ENCODE measurements around the gene SHH. TPM values are rescaled to one million over a fixed set of nuclear protein-coding genes. Genes with fewer than 3 reads are reported as not detected.
A peak's percentile ranks its signal among the peaks of the same experiment; 100 is the strongest.

SHH gene
- total RNA-seq, 1 donor from 2014 or later = 0.07 TPM

DNA sequence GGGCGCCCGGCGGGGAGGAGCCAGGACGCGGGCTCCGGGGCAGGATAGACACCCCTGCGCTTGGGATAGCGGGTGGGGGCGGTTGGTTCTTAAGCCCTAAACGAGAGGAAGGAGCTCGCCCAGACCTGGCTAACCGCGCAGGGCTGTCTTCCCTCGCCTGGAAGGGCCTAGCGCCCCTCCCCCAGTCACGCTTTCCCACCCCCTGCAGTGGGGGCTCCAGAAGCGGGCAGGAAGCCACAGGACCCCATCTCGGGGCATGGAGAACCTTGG lies 6.5 kb downstream of the SHH start:
- no peaks in the 10 kb centered on the region for H3K9me3 Mint-ChIP-seq
- intact Hi-C loops (cut with micrococcal nuclease) = loop anchor here (2.0 kb wide), 5 partner anchors 295 to 1203 kb away; partner anchors contain the start of gene RNF32
- no peak for DNase-seq (ENCODE audit: low spot score)
- H3K36me3 Mint-ChIP-seq (ENCODE audit: low read depth) = no peaks in the 10 kb centered on the region
- H3K4me1 Mint-ChIP-seq (ENCODE audit: low read depth) = peaks cover 17% of the 10 kb centered on the region
- no peak overlapping the region for H3K4me3 Mint-ChIP-seq (ENCODE audit: low read depth)
- H3K27me3 Mint-ChIP-seq (ENCODE audit: low read depth) = peaks cover 60% of the 10 kb centered on the region
- no peak overlapping the region for H3K27ac Mint-ChIP-seq

DNA sequence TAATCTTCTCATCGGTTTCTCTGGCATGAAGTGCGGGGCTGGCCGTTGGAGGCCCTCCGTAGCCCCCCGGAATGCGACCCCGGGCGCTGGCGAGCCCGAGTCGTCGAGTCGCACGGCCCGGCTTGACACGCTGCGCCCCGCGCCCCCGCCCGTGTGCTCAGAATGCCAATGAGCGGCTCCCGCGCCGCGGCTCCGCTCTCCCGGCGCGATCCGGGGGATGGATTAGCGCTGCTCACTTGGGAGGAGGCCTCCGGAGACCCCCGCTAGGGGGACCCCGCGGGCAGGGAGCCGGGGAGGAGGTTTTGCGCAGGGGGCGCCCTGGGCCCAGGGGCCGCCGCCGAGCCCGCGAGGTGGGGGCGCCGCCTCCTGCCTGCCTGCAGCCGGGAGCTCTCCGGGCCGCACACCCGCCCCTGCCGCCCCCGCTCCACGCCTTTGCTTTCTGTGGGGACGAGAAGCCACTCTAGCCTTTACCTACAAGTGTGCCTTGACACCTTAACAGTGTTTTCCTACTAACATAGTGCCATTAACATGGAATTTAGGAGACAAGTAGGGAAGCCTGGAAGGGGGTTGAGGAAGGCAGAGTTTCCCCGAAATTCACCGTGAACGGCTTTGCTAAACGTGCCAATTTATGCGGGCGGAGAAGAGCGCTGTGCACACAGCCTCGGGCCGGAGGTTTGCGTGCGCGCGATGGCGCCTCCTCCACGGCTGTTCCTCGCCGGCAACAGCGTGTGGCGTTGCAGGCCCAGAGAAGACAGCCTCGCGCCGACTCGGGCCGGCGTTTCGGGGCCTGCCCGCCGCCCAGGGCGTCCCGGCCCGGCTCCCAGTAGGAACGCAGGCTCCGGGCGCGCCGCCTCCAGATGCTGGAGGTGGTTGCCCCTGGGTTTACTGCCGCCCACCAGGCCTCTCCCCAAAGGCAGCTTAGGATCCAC lies 7.1 kb downstream of the SHH start:
- Mint-ChIP-seq H3K4me1 (ENCODE audit: low read depth) (peaks cover 17% of the 10 kb centered on the region), H3K4me3 (ENCODE audit: low read depth) (peak overlapping the region; percentile 42), H3K9me3 (no peaks in the 10 kb centered on the region), H3K36me3 (ENCODE audit: low read depth) (no peaks in the 10 kb centered on the region), H3K27me3 (ENCODE audit: low read depth) (peaks cover 59% of the 10 kb centered on the region), H3K27ac (no peak overlapping the region)
- intact Hi-C loops (cut with micrococcal nuclease) = loop anchor here (2.0 kb wide), 5 partner anchors 294 to 1204 kb away; partner anchors contain the start of gene RNF32
- peak; percentile 51 for DNase-seq (ENCODE audit: low spot score)

DNA sequence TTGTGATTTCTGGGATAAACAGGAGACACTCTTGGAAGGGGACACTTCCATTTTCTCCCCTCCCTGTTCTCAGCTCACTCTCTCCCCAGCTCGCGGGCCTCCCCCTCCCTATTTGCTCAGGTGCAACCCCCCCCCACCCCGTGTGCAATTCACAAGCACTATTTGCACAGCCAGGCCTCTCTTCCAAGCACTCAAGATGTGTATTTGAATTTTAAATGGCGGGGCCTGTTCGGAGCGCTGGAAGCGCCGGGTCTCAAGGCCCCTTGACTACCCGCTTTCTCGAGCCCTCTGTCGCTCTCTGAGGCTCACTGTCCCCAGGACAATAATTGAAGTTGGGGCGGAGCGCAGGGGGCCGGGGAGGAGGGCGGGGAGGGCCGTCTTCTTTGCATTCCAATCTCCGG lies 7.8 kb downstream of the SHH start:
- no peak overlapping the region for H3K27ac Mint-ChIP-seq
- DNase-seq (ENCODE audit: low spot score) = no peak
- peaks cover 66% of the 10 kb centered on the region for H3K27me3 Mint-ChIP-seq (ENCODE audit: low read depth)
- H3K36me3 Mint-ChIP-seq (ENCODE audit: low read depth) = no peaks in the 10 kb centered on the region
- no peaks in the 10 kb centered on the region for H3K9me3 Mint-ChIP-seq
- intact Hi-C loops (cut with micrococcal nuclease) = loop anchor here (2.0 kb wide), 5 partner anchors 294 to 1204 kb away; partner anchors contain the start of gene RNF32
- peak overlapping the region; percentile 42 for H3K4me3 Mint-ChIP-seq (ENCODE audit: low read depth)
- peaks cover 16% of the 10 kb centered on the region for H3K4me1 Mint-ChIP-seq (ENCODE audit: low read depth)

DNA sequence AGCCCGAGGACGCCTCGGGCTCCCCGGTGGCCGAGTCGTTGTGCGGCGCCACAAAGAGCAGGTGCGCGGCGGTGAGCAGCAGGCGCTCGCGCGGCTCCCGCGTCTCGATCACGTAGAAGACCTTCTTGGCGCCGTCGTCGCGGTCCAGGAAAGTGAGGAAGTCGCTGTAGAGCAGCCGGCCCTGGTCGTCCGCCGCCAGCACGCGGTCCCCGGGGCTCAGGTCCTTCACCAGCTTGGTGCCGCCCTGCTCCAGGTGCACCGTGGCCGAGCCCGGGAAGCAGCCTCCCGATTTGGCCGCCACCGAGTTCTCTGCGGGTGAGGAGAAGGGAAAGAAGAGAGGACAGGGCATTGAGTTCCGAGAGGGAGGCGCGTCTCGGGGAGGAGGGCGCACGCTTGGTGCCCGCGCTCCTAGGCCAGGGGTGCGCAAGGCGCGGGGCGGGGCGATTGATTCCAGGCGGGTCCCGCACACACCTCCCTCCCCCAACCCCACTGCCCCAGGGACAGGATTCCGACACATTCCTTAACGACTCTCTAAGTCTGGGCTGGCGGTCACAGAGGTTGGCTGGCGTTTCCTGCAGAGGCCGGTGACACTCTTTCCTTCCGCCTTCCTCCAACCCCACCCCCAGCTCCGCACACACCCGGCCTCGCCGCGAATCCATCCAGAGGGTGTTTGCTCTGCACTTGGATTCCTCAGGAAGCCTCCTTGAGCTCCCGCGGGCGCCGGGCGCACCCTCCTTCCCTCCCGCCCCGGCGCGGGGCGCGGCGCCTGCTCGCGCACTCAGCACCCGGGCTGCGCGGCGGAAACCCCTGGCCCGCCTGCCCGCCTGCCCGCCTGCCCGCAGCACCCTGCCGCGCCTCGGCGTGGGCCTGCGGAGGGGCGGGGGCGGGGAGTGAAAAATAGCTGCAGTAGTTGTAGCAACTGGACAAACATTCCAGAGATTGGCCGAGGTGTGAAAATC lies 8.6 kb downstream of the SHH start:
- Mint-ChIP-seq H3K27ac (peak overlapping the region; percentile 28), H3K9me3 (no peaks in the 10 kb centered on the region), H3K4me3 (ENCODE audit: low read depth) (peak overlapping the region; percentile 73), H3K4me1 (ENCODE audit: low read depth) (peaks cover 16% of the 10 kb centered on the region), H3K36me3 (ENCODE audit: low read depth) (no peaks in the 10 kb centered on the region), H3K27me3 (ENCODE audit: low read depth) (peaks cover 66% of the 10 kb centered on the region)
- DNase-seq (ENCODE audit: low spot score) = peak; percentile 20
- intact Hi-C loops (cut with micrococcal nuclease) = loop anchor here (2.0 kb wide), 5 partner anchors 293 to 1205 kb away; partner anchors contain the start of gene RNF32

- Mint-ChIP-seq H3K4me3 (ENCODE audit: low read depth) (no peak overlapping the region), H3K27ac (no peak overlapping the region), H3K4me1 (ENCODE audit: low read depth) (peaks cover 19% of the 10 kb centered on the region), H3K9me3 (no peaks in the 10 kb centered on the region), H3K27me3 (ENCODE audit: low read depth) (peaks cover 71% of the 10 kb centered on the region), H3K36me3 (ENCODE audit: low read depth) (no peaks in the 10 kb centered on the region)
- intact Hi-C loops (cut with micrococcal nuclease) = no loop called here
- DNase-seq (ENCODE audit: low spot score) = no peak
These were observed 9.3 kb downstream of the SHH start for GRCh38 chr7:155802906-155803417.

GRCh38 chr7:155802291-155802690 lies 10.0 kb downstream of the SHH start:
- DNase-seq (ENCODE audit: low spot score) = no peak
- Mint-ChIP-seq H3K27ac (no peak overlapping the region), H3K27me3 (ENCODE audit: low read depth) (peaks cover 64% of the 10 kb centered on the region), H3K36me3 (ENCODE audit: low read depth) (no peaks in the 10 kb centered on the region), H3K9me3 (no peaks in the 10 kb centered on the region), H3K4me3 (ENCODE audit: low read depth) (peak overlapping the region; percentile 52), H3K4me1 (ENCODE audit: low read depth) (peaks cover 16% of the 10 kb centered on the region)
- intact Hi-C loops (cut with micrococcal nuclease) = no loop called here

- Mint-ChIP-seq H3K27me3 (ENCODE audit: low read depth) (peaks cover 52% of the 10 kb centered on the region), H3K27ac (no peak overlapping the region), H3K9me3 (no peaks in the 10 kb centered on the region), H3K36me3 (ENCODE audit: low read depth) (no peaks in the 10 kb centered on the region), H3K4me3 (ENCODE audit: low read depth) (no peak overlapping the region), H3K4me1 (ENCODE audit: low read depth) (peaks cover 14% of the 10 kb centered on the region)
- intact Hi-C loops (cut with micrococcal nuclease) = no loop called here
- DNase-seq (ENCODE audit: low spot score) = no peak
These were observed 11.5 kb downstream of the SHH start for GRCh38 chr7:155800741-155801267.

DNA sequence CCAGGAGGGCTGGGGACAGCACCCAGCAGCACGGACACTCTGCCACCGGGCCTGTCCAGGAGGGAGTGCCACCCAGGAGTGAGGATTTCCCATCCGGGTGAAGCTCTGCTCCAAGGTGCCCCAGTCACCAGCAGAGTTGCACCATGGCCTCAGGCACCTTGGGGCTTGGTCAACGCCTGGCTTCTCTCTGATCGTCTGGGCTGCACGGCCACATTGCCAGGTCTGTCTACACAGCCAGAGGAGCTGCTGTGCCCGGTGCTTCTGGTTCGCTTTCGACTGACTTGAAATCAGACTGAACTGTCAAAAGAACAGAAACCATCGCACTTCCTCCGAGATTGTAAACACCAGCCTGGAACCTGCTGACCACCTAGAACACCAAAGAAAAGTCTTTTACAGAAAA lies 12.0 kb downstream of the SHH start:
- Mint-ChIP-seq H3K4me3 (ENCODE audit: low read depth) (no peak overlapping the region), H3K36me3 (ENCODE audit: low read depth) (no peaks in the 10 kb centered on the region), H3K27me3 (ENCODE audit: low read depth) (peaks cover 52% of the 10 kb centered on the region), H3K9me3 (no peaks in the 10 kb centered on the region), H3K27ac (no peak overlapping the region), H3K4me1 (ENCODE audit: low read depth) (peaks cover 14% of the 10 kb centered on the region)
- intact Hi-C loops (cut with micrococcal nuclease) = no loop called here
- no peak for DNase-seq (ENCODE audit: low spot score)

DNA sequence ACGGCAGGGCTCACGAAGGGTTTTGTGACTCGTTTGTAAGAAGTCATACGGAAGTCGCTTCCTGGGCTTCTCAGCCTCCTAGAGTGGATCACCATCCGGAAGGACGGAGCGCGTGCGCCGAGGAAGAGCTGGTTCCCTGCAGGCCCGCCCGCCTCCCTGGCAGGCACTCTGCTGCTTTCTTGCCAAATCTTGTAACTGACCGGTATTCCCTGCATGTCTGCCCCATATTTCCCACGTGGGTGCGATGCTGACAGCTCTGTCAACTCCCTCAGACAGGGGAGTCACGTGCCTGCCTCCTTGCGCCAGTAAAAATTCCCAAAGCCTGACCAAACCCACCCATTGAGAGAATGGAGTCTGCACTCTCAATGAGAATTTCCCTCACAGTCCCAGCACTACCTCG lies 12.7 kb downstream of the SHH start:
- Mint-ChIP-seq H3K27me3 (ENCODE audit: low read depth) (peaks cover 50% of the 10 kb centered on the region), H3K4me3 (ENCODE audit: low read depth) (no peak overlapping the region), H3K36me3 (ENCODE audit: low read depth) (no peaks in the 10 kb centered on the region), H3K4me1 (ENCODE audit: low read depth) (peaks cover 12% of the 10 kb centered on the region), H3K9me3 (no peaks in the 10 kb centered on the region), H3K27ac (no peak overlapping the region)
- intact Hi-C loops (cut with micrococcal nuclease) = loop anchor here (5.0 kb wide), 1 partner anchor 673 kb away; no protein-coding TSS in a partner anchor
- no peak for DNase-seq (ENCODE audit: low spot score)

- peaks cover 10% of the 10 kb centered on the region for H3K4me1 Mint-ChIP-seq (ENCODE audit: low read depth)
- intact Hi-C loops (cut with micrococcal nuclease) = loop anchor here (5.0 kb wide), 1 partner anchor 673 kb away; no protein-coding TSS in a partner anchor
- no peak overlapping the region for H3K27ac Mint-ChIP-seq
- no peak overlapping the region for H3K4me3 Mint-ChIP-seq (ENCODE audit: low read depth)
- no peaks in the 10 kb centered on the region for H3K36me3 Mint-ChIP-seq (ENCODE audit: low read depth)
- DNase-seq (ENCODE audit: low spot score) = no peak
- no peaks in the 10 kb centered on the region for H3K9me3 Mint-ChIP-seq
- H3K27me3 Mint-ChIP-seq (ENCODE audit: low read depth) = peaks cover 47% of the 10 kb centered on the region
These were observed 13.4 kb downstream of the SHH start for GRCh38 chr7:155798673-155799439.

GRCh38 chr7:155797262-155798250 lies 14.7 kb downstream of the SHH start:
- peaks cover 7% of the 10 kb centered on the region for H3K4me1 Mint-ChIP-seq (ENCODE audit: low read depth)
- no peaks in the 10 kb centered on the region for H3K9me3 Mint-ChIP-seq
- peaks cover 41% of the 10 kb centered on the region for H3K27me3 Mint-ChIP-seq (ENCODE audit: low read depth)
- intact Hi-C loops (cut with micrococcal nuclease) = loop anchor here (5.0 kb wide), 1 partner anchor 675 kb away; no protein-coding TSS in a partner anchor
- H3K27ac Mint-ChIP-seq = no peak overlapping the region
- H3K36me3 Mint-ChIP-seq (ENCODE audit: low read depth) = no peaks in the 10 kb centered on the region
- no peak for DNase-seq (ENCODE audit: low spot score)
- H3K4me3 Mint-ChIP-seq (ENCODE audit: low read depth) = no peak overlapping the region
